CD4-positive, alpha-beta T cell treated with Interleukin-10 for 1 hour (primary cell): ENCODE results near the gene ZNF469.

Source experiments
- DNase-seq: peaks from one replicate; pipeline ENCODE4 v3.0.0-alpha.2; 2020

The ZNF469 gene

DNA sequence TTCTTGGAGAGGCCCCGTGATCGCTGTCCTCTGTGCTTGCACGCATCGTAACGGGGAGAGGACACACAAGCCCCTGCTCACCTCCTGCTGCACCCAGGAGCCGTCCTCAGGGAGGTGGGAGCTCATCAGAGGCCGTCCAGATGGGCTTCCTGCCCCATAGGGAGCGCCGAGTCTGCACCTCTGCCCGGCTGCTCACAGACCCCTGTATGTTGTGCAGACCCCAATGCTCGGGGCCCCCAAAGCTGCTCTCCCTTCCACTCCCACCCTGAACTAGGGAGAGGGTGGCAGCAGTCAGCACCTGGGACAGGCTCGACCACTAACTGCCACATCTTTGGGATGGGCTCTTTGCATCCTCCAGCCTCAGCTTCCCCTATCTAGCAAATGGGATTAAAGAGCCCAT is 4.4 kb upstream of the ZNF469 start:
- DNase-seq, result no peak

DNA sequence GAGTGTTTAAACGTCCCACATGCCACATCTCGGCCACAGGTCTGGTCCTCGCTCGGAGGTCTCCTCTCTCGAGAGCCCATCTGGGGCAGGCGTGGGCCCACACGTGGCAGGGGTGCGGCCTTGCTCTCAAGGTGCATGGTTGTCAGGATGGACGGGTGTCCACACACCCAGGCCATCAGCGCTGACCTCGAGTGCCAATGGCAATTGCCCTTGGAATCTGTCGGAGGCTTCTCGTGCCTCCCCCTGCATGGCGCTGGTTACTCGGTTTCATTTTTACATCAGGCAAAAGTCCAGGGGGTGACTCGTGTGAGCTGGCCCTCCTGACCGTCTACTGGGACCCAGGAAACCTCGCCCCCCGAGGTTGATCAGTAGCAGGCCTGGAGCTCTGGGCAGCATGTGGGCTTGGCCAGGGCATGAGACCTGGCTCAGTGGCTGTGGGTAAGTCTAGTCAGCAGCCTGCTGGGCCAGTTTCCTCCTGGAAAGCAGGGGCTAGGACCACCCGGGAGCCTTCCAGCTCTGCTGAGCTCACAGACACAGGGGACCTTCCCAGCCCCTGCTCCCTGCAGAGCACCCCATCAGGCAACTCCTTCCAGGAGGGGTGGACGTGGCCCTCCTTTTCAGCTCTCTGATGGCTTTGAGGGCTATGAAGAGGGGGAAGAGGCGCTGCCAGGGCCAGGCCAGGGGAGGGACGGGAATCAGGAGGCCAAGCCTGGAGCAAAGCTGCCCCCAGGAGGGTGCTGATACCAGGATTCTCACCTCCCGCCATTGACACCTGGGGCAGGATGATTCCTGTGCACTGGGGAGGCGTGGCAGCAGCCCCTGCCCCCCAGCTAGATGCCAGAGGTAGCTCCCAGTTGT is 3.7 kb upstream of the ZNF469 start:
- no peak for DNase-seq

DNA sequence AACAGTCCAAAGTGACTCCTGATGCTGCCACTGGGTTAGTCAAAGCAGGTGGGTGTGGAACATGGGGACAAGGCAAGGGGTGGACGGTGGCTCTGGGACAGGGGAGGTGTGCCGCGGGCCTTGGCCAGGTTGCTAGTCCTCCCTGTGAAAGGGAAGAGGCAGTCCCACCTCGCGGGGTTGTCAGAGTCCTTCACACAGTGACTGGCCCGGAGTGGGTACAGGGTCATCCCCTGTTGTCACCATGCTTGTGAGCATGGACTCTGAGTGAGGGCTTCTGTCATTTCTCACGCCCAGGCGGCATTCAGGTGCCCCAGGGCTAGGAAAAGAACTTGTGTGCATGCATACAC is 3.1 kb upstream of the ZNF469 start:
- no peak for DNase-seq

DNA sequence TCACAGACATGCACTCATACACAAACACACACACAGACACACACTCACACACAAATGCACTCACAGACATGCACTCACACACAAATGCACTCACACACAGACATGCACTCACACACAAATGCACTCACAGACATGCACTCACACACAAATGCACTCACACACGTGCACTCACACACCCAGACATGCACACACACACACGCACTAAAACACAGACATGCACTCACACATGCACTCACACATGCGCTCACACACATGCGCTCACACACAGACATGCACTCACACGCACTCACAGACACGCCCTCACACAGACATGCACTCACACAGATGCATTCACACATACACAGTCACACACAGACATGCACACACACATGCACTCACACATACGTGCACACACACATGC is 2.7 kb upstream of the ZNF469 start:
- DNase-seq, result no peak

DNA sequence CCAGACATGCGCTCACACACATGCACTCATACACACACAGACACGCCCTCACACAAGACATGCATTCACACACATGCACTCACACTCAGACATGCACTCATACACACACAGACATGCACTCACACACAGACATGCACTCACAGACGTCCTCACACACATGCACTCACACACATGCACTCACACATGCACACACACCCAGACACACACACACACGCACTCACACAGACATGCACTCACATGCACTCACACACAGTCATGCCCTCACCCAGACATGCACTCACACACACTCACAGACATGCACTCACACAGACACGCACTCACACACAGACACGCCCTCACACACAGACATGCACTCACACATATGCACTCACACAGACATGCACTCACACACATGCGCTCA is 2.1 kb upstream of the ZNF469 start:
- no peak for DNase-seq

DNA sequence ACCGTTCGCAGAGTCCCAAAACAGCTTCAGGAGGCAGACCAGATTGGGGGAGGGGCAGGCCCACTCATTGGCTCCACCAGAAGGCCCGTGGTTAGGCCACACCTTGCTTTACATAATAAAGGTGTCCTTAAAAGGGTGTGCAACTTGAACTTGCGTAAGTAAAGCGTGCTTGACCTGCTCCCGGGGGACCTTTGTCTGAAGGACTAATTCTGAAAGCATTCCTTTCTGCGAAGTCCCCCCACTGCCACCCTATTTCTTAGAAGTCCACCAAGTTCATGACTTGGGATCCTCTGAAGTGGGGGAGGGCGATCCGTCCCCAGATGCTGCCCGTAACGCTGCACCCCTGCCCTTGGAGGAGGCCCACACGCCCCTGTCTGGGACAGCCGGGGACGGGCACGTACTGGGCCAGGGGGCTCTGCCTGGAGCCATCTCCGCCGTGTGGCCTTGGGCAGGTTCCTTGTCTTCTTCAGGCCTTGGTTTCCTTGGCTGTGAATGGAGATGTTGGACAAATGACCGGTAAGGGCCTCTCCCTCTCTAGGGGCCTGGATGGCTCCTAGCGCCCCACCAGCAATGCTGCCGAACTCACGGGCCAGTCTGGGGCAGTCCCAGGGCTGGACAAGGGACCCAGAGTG is 823 bp upstream of the ZNF469 start:
- DNase-seq, result no peak

DNA sequence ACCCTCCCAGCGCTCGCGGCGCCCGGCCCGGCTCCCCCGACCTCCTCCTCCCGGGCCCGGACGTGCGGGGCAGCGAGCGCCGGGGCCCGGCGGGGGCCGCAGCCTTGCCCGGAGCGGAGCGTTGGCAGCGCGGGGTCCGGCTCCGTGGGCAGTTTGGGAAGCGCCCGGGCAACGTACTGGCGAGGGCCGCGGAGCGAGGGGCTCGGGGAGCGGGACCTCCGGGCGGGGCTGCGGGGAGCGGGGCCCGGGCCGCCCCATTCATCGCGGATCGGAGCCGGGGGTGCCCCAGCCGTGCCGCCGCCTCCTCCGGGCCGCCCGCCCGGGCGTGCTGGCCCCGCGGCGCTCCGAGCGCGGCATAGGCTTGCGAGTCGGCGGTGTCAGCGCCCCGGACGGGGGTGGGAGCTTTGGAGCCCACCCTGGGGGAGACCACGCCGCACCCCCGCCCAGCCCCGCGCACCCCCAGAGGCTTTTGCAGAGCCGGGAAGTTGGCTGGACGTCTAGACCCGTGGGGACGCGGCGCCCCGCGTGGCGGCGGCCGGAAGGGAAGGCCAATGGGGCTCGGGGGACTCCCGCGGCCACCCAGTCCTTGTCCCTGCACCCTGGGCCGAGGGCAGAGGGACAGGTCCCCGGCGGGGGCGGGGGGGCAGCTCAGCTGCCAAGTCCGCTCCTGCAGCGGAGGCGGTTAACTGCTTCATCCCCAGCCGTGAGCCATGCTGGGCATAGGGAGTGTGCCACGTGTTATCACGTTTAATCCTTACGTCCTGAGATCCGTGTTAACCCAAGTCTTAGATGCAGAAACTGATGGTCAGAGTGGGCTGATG is 852 bp downstream of the ZNF469 start:
- DNase-seq, result no peak

DNA sequence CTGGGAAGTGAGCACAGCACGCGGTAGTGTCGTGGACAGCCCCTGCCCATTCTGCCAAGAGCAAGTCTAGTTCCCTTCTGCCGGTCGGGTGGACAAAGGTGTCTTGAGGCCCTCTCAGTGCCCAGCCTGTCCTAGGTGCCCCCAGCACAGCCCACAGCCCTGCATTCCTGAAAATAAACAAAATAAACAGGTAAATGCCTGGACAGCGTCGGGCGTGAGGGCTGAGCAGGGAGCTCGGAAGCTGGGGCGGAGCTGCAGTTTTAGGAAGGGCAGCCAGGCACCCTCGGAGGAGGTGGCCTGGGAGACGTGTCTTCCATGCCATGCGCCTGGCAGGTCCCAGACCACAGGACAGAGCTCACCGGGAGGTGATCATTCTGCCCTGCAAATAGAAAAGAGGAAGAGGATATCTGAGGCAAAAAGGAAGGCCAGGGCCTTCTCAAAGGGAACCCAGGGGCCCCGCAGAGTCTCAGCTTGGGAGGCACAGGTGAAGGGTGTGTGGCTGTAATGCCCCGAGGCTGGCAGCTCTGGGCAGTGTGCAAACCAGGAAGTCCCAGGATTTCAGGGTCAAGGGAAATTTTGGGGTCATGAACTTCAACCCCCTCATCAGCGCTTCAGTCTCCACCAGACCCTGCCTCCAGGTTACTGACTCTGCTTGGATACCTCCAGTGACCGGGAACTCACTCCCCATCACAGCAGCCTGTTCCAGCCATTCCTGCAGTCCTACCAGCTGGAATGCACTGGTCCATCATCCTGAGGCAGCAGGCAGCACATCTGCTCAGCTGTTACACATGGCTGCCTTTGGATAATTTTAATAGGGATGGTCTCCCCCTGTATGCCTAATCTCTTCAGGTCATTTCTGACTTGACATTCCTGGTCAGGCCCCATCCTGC is 1.7 kb downstream of the ZNF469 start:
- no peak for DNase-seq

DNA sequence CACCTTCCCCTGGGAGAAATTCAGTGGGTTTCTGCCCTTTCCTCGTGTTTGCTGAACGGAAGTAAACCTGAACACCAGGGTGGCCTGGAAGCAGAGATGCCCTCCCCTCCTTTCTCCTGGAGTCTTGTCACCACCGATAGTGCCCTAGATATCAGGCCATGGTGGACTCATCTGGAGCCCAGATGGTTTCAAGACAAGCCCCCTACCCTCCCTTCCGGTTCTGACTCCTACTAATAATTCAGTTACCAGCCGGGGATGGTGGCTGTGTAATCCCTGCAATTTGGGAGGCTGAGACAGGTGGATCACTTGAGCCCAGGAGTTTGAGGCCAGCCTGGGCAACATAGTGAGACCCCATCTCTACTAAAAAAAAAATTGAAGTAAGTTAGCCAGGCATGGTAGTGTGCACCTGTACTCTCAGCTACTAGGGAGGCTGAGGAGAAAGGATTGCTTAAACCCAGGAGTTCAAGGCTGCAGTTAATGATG is 2.4 kb downstream of the ZNF469 start:
- no peak for DNase-seq

DNA sequence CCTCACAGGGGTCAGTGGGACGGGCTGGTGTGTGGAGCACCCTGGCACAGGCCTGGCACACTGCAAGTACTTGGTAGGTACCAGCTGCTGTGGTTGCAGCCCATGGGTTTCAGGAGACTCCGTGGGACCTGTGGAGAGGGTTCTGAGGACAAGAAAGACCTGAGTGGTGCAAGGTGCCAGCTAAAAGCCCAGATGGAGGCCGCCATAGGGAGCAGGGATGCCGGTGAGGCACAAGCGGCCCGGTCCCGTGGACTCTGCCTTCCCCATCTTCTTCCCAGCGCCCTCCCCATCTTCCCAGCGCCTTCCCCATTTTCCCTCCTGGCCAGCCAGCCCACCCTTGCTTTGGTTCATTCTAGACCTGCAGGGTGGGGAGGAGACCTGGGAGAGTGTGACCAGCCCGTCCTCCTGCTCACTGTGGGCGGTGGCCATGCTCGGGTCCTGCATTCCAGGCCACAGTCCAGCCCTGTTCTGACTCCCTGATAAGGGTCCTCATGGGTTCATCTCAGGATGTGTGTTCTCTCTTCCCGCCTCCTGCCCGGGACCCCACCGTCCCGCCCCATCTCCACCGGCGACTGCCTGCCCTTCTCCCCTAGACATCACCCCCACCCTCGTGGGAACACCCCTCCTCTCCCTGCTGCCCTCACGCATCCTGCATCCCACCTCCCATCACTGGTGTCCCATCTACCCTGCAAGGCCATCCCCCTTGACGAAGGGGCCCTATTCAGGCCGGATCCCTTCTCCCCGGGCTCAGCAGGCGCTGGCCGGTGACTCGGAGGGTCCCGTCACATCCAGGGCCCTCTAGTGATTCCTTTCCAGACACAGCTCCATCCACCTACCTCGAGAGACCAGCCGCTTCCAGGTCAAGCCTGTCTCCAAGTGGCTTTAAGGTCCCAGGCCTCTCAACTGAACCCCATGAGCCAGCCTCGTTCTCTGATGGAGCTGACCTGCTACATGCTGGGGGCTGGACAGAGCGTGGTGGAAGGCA is 3.4 kb downstream of the ZNF469 start:
- DNase-seq, result no peak

DNA sequence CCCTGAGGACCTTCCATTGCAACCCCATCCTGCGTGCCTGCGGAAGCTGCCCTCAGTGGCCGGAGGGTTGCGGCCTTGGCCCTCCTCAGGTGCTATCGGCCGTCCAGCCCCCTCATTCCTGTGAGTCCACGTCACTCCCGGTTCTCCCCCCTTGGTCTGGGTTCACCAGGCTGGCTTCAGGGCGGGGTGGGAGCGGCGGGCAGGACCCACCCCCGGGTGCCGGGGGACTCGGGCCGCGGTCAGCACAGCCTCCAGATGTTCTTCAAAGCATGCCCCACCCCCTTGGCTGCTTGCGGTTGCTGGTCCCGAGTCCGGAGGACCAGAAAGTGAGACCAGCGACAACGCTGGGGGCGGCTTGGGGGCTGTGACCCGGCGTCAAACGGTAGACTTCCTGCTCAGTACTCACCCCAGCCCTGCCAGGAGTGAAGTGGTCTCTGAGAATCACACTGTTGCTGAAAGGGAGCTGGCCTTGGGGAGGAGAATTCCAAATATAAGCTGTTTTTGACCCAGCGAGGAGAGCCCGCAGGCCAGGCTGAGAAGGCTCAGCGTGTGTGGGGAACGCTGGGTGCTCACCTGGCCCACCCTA is 4.5 kb downstream of the ZNF469 start:
- no peak for DNase-seq

DNA sequence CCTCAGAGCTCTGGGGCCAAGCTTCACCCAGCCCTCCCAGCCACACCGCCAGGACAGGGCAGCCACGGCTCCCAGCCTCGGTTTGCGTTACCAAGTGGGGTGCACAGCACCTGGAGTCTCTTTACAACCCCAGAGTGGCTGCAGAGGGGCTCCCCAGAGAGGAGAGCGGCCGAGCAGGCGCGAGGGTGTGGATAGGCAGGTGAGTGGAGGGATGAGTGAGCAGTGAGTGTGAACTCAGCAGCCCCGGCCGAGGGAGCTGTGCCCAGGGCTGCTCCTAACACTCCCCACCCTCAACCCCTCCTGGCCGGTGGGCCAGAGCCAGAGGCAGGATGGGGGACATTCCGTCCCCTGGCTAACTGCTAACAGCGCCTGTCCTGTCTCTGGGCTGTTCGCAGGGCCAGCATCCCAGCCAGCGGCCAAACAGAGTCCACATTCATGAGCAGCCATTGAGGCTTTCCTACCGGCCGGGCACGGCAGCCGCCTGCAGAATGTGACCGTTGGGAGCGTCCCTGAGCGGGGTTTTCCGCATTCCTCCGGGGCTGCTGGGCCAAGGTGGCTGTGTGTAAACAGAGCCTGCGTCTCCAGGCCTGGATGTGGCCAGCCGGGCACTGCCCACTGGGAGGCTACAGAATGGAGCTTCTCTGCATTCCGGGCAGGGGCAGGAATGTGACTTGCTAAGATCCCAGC is 5.3 kb downstream of the ZNF469 start:
- no peak for DNase-seq

DNA sequence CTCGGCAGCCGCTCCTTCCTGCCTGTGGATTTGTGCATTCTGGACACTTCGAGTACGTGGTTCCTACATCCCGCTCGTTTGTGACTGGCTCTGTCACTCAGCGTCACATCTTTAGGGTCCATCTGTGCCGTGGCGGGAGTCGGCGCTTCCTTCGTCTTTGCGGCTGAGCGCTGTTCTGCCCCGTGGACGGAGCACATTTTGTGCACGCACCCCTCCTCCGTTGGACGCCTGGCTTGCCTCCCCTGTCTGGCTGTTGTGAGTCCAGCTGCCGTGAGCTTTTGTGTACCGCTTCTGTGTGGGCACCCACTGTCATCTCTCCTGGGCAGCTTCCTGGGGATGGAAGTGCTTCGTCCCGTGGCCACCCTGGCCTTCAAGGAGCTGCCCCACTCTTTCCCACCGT is 6.4 kb downstream of the ZNF469 start:
- DNase-seq, result no peak

DNA sequence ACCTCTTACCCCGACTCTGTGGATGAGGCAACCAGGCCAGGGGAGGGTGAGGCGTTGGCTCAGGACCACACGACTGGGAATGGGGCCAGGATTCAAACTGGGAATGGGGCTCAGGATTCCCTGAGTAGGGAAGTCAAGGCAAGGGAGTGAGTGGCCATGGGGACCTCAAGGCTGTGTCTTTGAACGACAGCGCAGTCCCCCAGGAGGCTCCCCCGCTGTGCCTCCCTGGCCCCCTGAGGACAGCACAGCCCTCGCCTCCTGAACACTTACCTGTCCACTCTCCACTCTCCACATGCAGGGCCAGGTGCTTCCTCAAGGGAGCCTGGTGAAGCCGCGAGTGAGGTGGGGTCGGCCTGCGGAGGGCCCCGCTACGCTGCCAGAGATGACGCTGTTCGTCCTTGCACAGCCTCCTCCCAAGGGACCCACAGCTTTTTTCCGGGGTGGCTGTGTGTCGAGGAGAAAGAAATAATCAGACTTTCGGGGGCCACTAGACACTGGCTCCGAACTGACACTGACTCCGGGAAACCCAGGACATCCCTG is 6.9 kb downstream of the ZNF469 start:
- no peak for DNase-seq

DNA sequence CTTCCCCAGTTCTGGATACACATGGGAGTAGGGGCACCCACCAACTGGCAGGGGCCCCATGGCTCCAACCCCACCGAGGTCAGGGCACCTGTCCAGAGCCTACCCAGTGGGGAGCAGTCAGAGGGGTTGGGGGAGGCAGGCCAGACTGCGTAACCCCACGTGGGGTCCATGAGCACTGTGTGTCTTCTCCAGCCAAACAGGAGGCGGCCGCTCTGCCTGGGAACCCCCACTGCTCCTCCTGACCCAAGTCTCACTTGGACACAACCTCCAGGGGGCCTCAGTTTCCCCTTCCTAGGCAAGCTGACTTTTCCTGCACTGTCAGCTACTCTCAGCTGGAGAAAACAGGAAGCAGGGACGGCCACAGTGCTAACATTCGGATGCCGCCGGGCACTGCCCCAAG is 7.5 kb downstream of the ZNF469 start:
- DNase-seq, result no peak

DNA sequence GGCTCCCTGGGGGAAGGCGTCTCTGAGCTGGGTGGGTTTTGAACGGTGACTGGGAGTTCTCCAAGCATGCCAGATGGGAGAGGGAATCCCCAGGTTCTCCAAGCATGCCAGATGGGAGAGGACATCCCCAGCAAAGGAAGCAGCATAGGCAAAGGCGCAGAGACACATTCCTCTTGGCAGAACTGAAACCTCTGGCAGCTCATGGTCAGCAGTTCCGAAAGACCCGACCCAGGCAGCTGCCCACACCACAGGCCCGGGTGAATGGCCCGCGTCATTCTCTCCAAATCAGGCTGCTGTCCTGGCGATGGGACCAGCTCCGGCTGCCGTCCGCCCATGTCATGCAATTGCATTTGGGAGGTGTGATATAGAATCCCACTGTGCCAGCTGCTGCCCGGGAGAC is 8.0 kb downstream of the ZNF469 start:
- no peak for DNase-seq

DNA sequence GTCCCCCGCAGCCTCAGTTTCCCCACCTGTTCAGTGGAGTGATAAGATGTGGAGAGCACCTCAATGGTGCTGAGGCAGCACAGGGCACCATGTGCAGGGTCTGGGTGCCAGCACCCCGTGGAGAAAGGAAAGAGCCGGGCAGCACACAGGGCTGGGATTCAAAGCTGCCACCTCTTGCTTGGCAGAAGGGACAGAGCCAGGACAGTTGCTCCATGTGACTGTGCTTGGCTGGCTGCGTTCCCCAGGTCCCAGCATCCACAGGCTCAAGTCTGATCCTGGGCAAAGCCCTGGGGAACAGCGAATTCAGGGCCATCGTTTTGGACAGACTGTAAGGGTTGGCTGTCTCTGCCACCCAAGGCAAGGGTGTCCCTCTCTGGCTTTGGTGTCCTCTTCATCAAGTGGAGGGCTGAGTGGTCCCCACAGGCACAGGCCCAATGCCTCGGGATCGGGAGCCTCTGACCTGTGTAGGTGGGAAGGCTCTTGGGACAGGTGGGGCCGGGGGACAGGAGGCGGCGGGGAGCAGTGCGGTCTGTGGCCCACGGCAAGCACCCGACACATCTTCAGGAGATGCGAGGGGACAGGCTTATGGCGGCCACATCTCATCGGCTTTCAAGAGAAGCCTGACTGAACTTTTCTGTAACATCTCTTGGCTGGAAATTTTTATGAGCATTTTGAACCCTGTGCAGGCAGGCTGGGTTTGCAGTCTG is 8.5 kb downstream of the ZNF469 start:
- DNase-seq, result no peak

DNA sequence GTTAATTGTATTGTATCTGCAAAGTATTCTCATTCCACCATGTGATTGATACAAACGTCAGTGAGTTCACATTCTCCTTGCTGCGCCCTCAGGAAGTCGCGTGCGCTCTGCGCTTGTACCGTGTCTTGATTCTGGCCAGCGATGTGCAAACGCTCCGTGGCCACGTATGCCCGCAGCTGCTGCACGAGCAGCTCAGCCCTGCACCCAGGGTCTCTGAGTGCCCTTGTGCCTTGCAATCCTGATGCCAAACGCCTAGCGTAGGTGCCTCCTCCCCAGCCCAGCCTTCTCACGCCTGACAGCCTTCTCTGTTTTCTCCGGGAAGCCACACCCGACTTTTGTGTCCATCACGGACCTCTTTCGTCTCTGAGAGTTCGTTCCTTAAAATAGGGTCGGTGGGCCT is 9.4 kb downstream of the ZNF469 start:
- no peak for DNase-seq

DNA sequence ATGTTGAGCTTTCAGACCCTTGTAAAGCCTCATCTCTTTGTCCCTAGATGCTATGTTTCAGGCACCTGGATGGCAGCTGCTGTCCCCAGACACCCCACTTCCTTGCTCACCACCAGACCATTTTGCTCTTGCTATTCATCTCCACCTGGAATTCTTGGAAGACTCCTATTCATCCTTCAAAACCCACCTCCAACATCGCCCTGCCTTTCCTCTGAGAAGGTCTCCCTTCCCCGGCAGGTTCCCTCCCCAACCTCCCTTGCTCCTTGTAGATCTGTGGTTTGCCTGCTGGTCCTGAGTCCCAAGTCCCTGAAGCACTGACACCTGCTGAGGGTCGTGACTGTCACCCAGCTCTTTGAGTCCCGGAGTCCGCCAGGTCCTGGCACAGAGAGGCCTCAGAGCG is 9.9 kb downstream of the ZNF469 start:
- DNase-seq, result no peak

DNA sequence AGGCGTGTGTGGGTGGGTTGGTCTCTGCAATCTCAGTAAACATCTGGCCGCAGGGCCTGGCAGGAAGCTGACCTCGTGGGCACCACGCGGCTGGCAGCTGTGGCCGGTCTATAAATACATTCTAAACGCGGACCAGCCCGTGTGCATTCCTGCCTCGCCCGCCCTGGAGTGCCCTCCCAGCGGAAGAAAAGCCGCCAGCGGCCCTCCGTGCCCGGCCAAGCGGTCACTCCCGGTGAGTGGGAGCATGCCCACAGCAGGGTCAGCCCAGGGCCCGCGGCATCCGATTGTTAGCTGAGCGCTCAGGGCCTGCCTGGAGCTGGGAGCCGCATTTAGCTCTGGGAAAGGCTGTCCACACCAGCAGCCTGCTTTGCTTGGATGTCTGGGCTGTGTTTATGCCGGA is 10.3 kb downstream of the ZNF469 start:
- DNase-seq, result no peak
